Limb (tissue), 2 donors: ENCODE results near the gene CEP192.
"Not testable (repeated sequence)": the region's sequence is repeated elsewhere in the genome, so short reads cannot be mapped to it uniquely, and the experiment has no call there.

Source experiments
- DNase-seq, 2 donors: peaks; one replicate each; pipeline ENCODE4 v3.0.0-alpha.2; 2016; ENCODE audit errors: extremely low spot score in 2 of 2

The CEP192 gene

GRCh38 chr18:13098104-13098503 is 106.9 kb downstream of the CEP192 start:
- DNase-seq = not testable (repeated sequence)

DNA sequence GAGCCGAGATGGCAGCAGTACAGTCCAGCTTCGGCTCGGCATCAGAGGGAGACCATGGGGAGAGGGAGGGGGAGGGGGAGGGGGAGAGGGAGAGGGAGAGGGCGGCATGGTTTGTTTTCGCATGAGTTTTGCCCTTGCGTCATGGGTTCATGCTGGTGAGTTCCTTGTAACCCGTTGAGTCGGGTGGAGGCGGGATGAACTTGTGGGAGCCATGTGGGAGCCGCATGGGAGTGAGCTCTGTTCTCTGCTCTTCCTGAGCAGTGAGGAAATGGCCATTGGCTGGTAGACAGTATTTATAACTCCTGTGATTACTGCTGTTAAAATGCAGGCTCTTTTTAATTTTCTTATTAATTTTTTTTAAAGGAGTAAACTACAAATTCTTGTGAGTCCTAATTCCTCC is 108.0 kb downstream of the CEP192 start:
- DNase-seq = no peak

DNA sequence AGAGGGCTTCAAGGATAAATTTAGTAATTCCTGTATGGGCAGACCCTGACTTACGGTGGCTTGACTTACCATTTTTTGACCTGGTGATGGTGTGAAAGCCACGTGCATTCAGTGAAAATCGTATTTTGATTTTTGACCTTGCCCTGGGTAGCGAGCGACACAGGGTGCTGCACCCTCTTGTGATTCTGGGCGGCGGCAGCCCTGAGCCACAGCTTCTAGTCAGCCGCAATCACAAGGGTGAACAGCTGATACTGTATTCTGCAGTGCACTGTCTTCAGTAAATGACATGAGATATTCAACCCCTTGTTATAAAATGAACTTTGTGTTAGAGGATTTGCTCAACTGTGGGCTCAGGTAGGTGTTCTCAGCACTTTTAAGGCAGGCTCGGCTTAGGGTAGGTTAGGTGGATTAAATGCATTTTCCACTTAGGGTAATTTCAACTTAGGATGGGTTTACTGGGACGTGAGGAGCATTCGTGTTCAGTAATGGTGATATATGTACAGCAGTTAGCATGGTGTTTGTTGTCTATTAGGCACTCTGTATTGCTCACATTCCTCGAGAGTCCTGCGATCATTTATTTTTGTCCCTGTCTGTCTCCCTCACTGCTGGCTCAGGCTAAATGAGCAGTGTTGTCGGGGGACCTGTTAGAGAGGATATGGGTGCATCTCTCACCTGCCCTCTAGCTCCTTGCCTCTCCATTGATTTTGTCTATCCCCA is 109.9 kb downstream of the CEP192 start:
- DNase-seq = no peak

- DNase-seq = no peak
These were observed 110.6 kb downstream of the CEP192 start for GRCh38 chr18:13101659-13102197.

DNA sequence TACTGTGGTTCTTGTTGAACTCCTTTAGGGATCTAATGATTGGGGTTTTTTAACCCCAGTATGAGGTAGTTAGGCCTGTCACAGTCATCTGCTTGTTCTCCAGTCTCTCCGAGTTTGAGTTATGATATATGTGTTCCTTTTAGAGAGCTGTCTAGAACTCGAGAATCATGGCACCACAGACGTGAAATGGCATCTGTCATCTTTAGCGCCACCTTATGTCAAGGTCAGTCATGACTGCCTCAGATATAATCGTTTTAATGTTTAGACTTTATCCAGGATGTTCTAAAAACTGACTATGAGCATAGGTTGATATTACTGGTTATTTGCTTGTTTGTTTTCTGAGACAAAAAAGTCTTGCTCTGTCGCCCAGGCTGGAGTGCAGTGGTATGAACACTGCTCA is 112.2 kb downstream of the CEP192 start:
- DNase-seq = no peak

DNA sequence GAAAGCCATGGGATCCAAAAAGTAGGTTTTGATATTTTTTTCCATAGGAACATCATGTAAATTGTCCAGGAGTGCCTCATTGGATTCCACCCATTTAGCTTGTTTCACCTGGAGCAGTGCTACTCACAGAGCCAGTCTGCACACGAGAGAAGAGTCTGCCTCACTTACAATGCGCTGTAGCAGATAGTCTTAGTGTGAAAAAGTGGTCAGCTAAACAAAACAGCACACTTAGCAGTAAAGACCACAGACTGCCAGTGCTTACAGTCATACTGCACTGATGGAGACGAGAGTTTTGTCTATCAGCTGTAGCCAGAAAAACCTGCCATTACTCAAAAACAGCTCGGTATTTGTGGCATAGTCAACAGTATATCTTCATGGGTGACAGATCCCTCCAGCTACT is 113.9 kb downstream of the CEP192 start:
- no peak for DNase-seq

DNA sequence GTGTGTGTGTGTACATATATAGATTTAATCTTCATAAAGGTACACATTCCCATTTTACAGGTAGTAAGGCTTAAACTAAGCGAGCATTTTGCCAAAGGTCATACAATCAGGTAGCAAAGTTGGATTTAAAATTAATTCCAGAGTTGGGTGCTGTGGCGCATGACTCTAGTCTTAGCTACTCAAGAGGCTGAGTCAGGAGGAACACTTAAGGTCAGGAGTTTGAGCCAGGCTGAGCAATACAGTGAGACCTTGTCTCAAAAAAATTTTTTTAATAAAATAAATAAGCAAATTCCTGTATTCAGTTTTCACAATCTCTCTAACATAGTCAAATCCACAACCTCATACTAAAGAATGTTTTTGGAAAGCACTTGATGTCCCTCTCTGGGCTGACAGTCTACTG is 115.9 kb downstream of the CEP192 start:
- no peak for DNase-seq

GRCh38 chr18:13108330-13108729 is 117.2 kb downstream of the CEP192 start:
- DNase-seq = no peak

DNA sequence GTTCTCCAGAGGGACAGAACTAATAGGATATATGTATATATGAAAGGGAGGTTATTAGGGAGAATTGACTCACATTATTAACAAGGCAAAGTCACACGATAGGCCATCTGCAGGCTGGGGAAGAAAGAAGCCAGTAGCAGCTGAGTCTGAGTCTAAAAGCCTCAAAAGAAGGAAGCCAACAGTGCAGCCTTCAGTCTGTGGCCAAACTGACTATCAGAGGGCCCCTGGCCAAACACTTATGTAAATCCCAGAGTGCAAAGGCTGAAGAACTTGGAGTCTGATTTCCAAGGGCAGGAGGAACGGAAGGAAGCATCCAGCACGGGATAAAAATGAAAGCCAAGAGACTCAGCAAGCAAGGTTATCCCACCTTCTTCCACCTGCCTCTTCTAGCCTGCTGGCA is 119.4 kb downstream of the CEP192 start:
- no peak for DNase-seq

DNA sequence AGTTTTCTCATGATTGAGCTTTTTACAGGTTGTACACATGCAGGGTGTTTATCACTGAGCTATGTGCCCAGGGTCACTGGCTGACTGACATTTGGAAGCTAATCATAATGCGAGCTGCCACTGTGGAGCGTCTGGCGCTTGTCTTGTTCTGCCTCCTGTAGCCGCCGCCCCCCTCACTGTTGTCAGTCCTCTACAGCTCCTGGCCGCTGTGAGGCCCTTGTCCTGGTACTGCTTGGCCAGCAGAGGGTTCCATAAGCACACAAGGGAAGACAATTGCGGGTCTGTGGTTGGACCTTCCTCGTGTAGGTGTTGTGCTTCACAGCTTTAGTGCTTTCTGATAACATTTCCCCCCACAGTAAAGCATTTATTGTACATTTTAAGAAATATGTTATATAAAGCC is 121.8 kb downstream of the CEP192 start:
- DNase-seq = peak in 1 of 2 donors; percentile 49

DNA sequence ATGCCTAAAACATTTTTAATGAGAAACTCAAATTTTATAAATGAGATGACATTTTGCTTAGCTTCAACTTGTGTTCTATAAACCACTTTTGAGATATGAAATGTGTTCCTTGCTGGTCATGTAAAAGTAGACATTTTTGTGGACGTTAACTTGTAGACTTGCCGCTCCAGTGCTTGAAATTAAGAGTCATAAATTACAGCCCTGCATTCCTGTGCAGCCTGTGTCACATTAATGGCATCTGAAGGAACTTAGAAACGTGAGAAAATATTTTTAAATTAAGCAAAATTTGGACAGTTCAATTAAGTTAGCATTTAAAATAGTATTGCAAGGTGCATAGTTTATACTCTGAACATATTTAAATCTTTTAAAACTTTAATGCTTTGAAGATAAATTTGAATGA is 129.1 kb downstream of the CEP192 start:
- DNase-seq = no peak

DNA sequence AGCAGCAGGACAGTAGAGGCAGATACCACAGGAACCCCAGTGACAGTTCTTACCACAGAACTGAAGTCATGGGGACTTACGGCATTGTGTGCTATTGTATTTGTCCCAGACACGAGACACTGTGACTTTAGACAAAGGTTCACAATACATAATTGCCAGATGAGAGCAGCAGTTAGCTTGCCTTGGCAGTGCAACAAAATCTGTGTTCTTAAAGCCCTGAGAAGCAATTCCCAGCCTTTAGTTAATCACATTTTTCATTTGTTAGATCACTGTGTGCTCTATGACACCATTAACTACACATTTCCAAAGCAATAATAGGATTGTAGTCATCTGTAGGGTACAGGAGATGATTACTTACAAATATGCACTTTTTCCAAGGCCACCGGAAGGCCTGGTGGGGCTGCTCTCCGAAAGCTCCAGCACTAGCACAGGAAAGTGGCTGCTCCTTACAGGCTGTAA is 129.8 kb downstream of the CEP192 start:
- no peak for DNase-seq

- DNase-seq = no peak
These were observed 133.2 kb downstream of the CEP192 start for GRCh38 chr18:13124411-13124810.

DNA sequence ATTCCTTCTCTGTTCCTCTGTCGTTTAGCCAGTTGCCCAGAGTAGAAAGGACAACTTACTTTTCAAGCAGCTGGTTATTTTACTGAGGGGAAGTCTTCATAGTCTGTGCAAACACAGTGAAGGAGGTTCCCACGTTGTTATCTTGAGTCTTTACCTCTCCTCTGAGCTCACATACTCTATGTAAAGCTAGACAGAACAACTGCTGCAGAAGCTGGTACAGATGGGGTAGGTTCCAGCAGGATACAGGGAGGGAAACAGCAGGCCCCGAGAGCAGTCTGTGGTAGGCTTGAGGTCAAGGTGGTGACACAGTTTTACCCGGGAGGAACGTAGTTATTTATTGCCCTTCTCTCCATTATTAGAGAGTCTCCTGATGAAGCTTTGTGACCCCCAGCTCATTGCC is 134.0 kb downstream of the CEP192 start:
- no peak for DNase-seq

DNA sequence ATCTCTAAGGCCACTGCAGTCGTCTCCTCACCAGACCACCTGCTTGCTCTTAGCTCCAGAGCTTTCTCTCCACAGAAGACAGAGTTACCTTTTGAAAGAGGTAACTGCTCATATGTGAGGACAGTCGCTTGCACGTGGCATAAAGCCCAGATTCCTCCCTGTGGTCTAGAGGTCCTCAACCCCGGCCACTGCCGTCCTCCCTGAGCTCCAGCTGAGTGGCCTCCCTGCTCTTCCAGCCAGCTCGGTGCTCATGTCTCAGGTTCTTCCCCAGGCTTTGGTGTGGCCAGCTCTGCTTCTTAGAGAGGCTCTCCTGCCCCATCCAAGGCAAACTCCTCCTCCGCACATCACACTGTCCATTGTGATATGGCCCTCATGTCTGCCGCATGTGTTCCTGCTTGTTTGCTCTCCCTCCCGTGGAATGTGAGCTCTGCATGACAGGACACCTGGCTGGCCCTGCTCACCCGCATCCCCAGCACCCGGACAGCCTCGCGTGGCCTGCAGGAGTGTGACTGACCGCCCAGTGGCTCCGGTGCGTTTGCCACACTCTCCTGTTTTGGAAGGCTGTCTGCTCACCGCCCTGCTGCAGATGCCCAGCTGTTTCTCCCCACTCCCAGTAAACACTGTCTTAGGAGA is 135.9 kb downstream of the CEP192 start:
- DNase-seq = no peak

GRCh38 chr18:13131283-13131682 is 140.1 kb downstream of the CEP192 start:
- peak in 1 of 2 donors; percentile 8 for DNase-seq

- no peak for DNase-seq
These were observed 143.6 kb downstream of the CEP192 start for GRCh38 chr18:13134551-13135401.

DNA sequence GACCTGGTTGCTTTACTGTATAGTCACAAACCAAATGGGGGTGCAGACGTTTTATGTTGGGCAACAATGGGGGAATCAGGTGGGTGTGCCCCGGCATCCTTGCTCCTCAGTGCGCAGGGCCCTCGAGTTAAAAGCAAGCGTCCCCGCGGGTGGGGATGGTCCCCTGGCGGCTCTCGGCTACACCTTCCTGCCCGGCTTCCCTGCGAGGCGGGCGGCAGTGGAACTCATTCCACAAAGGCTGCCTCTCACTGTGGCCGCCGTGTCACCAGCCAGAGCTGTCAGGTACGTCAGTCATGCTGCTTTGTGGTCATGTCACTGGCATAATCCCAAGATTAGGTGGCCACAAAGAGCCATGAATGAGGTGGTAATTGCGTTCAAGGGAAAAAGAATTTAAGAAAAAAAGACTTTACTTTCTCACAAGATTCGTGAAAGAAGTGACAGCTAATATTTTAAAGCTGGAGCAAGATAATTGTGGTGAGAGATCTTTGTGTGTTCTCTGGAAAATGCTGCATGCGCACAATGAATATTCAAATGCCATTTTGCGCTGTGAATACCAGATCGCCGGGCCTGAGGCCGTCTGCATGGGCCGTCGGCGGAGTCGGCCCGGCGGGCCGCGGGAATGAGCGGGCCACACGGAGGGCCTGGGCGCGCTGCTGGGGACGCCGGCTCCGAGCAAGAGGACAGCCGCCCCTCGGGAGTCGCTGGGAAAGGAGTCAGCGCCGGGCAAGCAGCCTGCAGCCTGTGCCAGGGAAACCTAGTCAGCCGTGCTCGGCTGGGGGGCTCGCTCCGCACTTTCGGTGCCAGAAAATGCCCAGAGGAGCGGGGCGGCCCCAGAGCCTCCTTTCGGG is 145.1 kb downstream of the CEP192 start:
- peak; percentile 8 to 66 for DNase-seq

- peak in 1 of 2 donors; percentile 73 for DNase-seq
These were observed 145.9 kb downstream of the CEP192 start for GRCh38 chr18:13136904-13137669.
